ENCODE results near the gene SLC25A45.

GRCh38 chr11:65420506-65420905 lies 38.1 kb upstream of the SLC25A45 start:
- TF ChIP-seq CTCF (conservative IDR thresholded peaks at IDR 0.05; ENCODE audit: low read length) = no peak
- no peak for TF ChIP-seq EZH2phosphoT487 (IDR thresholded peaks at IDR 0.05; ENCODE audit: borderline replicate concordance)
